Measurements from ENCODE around the gene AKT3. TPM values are rescaled to one million over a fixed set of nuclear protein-coding genes. Genes with fewer than 3 reads are reported as not detected.

AKT3 gene
- total and polyA plus RNA-seq, 2 experiments from 2014 or later: 4.5 to 18.5 TPM

DNA sequence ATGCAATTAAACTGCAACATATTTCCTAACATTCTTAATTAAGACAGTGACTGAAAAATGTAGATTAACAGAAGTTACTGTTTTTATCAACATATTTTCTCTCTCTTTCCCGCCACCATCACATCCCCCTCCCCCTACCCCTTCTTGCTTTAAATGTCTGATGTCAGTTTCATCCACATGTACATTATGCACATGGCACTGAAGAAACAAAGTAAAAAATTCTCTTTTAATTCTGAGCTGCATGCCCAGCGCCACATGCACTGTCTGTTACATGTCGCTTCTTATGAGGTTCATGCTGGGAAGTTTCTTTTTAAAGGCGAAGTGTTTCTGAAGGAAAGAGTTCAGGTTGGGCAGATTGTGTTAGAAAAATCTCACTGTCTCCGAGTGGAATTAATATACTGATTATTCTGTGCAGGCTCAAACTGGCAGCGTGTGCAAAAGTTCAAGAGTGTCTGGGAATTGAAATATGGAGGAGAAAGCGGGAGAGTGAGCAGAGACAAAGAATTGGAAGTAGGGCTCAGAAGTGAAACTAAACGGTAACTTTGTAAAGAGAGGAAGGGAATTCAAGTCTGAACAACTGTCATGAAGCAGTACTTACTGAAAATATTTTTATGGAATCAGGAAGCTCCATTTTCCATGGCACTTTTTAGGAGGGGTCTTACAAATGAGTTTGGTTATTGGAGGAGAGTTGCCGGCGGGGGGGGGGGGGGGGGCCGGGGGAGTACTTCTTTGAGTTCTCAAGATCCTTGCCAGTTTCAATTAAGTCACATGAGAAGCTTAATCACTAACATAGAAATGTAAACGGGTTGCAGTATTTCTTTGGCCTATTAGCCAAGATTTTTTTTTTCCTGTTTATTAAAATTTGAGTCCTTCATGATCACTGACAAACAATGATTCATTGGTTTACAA lies 376.6 kb downstream of the AKT3 start:
- Mint-ChIP-seq H3K4me1 (peaks cover 68% of the 10 kb centered on the region), H3K9me3 (no peaks in the 10 kb centered on the region), H3K4me3 (peak overlapping the region; percentile 20; the same call in 1 of the 3 replicates), H3K27ac (no peak overlapping the region), H3K27me3 (ENCODE audit: insufficient read depth, low read depth, poor library complexity) (peaks cover 10% of the 10 kb centered on the region), H3K36me3 (ENCODE audit: low read depth) (no peaks in the 10 kb centered on the region)
- DNase-seq (ENCODE audit: low spot score): no peak
- H4K20me1 ChIP-seq (replicated peaks; ENCODE audit: insufficient read depth): no peaks in the 10 kb centered on the region
- H2AFZ ChIP-seq: peak overlapping the region; percentile 72
- peak overlapping the region; percentile 66 for H3K4me2 ChIP-seq
- no peak for ATAC-seq
- H3K4me3 ChIP-seq: peak overlapping the region; percentile 21; the same call in 1 of the 2 replicates
- H3K27me3 ChIP-seq (ENCODE audit: insufficient read depth): 0 out of 2 replicates have a peak, but pooled peaks cover 4% of the 10 kb centered on the region
- H3K79me2 ChIP-seq (replicated peaks; ENCODE audit: insufficient read depth): no peaks in the 10 kb centered on the region
- H3K27ac ChIP-seq (ENCODE audit: low read depth): no peak overlapping the region
- peaks cover 48% of the 10 kb centered on the region for H3K4me1 ChIP-seq (ENCODE audit: insufficient read depth)
- H3K9me2 ChIP-seq (ENCODE audit: insufficient read depth): no peaks in the 10 kb centered on the region
- no peaks in the 10 kb centered on the region; the same call in 1 of the 2 replicates for H3F3A ChIP-seq (replicated peaks; ENCODE audit: low read depth)
- H3K36me3 ChIP-seq (ENCODE audit: insufficient read depth): no peaks in the 10 kb centered on the region
- TF ChIP-seq EZH2phosphoT487 (IDR thresholded peaks at IDR 0.05; ENCODE audit: unreplicated experiment) (no peak), EZH2 (IDR thresholded peaks at IDR 0.05; ENCODE audit: low read depth, unreplicated experiment) (no peak), CREB1 (CRISPR knock-in tag; IDR thresholded peaks at IDR 0.05; ENCODE audit: low read depth) (no peak), JUNB (IDR thresholded peaks at IDR 0.05; ENCODE audit: unreplicated experiment) (no peak), NANOG (IDR thresholded peaks at IDR 0.05; ENCODE audit: borderline replicate concordance) (no peak), STAT1 (IDR thresholded peaks at IDR 0.05; ENCODE audit: unreplicated experiment) (no peak), ZNF114 (CRISPR knock-in tag; IDR thresholded peaks at IDR 0.05) (no peak), POLR2AphosphoS5 (IDR thresholded peaks at IDR 0.05; ENCODE audit: low read depth) (no peak), ZNF331 (CRISPR knock-in tag; IDR thresholded peaks at IDR 0.05; ENCODE audit: low read depth) (no peak)
- TF ChIP-seq, protein P1, sequence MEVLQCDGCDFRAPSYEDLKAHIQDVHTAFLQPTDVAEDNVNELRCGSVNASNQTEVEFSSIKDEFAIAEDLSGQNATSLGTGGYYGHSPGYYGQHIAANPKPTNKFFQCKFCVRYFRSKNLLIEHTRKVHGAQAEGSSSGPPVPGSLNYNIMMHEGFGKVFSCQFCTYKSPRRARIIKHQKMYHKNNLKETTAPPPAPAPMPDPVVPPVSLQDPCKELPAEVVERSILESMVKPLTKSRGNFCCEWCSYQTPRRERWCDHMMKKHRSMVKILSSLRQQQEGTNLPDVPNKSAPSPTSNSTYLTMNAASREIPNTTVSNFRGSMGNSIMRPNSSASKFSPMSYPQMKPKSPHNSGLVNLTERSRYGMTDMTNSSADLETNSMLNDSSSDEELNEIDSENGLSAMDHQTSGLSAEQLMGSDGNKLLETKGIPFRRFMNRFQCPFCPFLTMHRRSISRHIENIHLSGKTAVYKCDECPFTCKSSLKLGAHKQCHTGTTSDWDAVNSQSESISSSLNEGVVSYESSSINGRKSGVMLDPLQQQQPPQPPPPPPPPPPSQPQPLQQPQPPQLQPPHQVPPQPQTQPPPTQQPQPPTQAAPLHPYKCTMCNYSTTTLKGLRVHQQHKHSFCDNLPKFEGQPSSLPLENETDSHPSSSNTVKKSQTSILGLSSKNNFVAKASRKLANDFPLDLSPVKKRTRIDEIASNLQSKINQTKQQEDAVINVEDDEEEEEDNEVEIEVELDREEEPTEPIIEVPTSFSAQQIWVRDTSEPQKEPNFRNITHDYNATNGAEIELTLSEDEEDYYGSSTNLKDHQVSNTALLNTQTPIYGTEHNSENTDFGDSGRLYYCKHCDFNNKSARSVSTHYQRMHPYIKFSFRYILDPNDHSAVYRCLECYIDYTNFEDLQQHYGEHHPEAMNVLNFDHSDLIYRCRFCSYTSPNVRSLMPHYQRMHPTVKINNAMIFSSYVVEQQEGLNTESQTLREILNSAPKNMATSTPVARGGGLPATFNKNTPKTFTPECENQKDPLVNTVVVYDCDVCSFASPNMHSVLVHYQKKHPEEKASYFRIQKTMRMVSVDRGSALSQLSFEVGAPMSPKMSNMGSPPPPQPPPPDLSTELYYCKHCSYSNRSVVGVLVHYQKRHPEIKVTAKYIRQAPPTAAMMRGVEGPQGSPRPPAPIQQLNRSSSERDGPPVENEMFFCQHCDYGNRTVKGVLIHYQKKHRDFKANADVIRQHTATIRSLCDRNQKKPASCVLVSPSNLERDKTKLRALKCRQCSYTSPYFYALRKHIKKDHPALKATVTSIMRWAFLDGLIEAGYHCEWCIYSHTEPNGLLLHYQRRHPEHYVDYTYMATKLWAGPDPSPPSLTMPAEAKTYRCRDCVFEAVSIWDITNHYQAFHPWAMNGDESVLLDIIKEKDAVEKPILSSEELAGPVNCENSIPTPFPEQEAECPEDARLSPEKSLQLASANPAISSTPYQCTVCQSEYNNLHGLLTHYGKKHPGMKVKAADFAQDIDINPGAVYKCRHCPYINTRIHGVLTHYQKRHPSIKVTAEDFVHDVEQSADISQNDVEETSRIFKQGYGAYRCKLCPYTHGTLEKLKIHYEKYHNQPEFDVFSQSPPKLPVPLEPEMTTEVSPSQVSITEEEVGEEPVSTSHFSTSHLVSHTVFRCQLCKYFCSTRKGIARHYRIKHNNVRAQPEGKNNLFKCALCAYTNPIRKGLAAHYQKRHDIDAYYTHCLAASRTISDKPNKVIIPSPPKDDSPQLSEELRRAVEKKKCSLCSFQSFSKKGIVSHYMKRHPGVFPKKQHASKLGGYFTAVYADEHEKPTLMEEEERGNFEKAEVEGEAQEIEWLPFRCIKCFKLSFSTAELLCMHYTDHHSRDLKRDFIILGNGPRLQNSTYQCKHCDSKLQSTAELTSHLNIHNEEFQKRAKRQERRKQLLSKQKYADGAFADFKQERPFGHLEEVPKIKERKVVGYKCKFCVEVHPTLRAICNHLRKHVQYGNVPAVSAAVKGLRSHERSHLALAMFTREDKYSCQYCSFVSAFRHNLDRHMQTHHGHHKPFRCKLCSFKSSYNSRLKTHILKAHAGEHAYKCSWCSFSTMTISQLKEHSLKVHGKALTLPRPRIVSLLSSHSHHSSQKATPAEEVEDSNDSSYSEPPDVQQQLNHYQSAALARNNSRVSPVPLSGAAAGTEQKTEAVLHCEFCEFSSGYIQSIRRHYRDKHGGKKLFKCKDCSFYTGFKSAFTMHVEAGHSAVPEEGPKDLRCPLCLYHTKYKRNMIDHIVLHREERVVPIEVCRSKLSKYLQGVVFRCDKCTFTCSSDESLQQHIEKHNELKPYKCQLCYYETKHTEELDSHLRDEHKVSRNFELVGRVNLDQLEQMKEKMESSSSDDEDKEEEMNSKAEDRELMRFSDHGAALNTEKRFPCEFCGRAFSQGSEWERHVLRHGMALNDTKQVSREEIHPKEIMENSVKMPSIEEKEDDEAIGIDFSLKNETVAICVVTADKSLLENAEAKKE (CRISPR knock-in tag; IDR thresholded peaks at IDR 0.05): no peak
- TF ChIP-seq, protein P2, sequence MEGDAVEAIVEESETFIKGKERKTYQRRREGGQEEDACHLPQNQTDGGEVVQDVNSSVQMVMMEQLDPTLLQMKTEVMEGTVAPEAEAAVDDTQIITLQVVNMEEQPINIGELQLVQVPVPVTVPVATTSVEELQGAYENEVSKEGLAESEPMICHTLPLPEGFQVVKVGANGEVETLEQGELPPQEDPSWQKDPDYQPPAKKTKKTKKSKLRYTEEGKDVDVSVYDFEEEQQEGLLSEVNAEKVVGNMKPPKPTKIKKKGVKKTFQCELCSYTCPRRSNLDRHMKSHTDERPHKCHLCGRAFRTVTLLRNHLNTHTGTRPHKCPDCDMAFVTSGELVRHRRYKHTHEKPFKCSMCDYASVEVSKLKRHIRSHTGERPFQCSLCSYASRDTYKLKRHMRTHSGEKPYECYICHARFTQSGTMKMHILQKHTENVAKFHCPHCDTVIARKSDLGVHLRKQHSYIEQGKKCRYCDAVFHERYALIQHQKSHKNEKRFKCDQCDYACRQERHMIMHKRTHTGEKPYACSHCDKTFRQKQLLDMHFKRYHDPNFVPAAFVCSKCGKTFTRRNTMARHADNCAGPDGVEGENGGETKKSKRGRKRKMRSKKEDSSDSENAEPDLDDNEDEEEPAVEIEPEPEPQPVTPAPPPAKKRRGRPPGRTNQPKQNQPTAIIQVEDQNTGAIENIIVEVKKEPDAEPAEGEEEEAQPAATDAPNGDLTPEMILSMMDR (conservative IDR thresholded peaks at IDR 0.05; ENCODE audit: low read depth in 2 of 2): no peak
- TF ChIP-seq, protein P3, sequence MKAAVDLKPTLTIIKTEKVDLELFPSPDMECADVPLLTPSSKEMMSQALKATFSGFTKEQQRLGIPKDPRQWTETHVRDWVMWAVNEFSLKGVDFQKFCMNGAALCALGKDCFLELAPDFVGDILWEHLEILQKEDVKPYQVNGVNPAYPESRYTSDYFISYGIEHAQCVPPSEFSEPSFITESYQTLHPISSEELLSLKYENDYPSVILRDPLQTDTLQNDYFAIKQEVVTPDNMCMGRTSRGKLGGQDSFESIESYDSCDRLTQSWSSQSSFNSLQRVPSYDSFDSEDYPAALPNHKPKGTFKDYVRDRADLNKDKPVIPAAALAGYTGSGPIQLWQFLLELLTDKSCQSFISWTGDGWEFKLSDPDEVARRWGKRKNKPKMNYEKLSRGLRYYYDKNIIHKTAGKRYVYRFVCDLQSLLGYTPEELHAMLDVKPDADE (IDR thresholded peaks at IDR 0.05): no peak
- TF ChIP-seq, protein P4, sequence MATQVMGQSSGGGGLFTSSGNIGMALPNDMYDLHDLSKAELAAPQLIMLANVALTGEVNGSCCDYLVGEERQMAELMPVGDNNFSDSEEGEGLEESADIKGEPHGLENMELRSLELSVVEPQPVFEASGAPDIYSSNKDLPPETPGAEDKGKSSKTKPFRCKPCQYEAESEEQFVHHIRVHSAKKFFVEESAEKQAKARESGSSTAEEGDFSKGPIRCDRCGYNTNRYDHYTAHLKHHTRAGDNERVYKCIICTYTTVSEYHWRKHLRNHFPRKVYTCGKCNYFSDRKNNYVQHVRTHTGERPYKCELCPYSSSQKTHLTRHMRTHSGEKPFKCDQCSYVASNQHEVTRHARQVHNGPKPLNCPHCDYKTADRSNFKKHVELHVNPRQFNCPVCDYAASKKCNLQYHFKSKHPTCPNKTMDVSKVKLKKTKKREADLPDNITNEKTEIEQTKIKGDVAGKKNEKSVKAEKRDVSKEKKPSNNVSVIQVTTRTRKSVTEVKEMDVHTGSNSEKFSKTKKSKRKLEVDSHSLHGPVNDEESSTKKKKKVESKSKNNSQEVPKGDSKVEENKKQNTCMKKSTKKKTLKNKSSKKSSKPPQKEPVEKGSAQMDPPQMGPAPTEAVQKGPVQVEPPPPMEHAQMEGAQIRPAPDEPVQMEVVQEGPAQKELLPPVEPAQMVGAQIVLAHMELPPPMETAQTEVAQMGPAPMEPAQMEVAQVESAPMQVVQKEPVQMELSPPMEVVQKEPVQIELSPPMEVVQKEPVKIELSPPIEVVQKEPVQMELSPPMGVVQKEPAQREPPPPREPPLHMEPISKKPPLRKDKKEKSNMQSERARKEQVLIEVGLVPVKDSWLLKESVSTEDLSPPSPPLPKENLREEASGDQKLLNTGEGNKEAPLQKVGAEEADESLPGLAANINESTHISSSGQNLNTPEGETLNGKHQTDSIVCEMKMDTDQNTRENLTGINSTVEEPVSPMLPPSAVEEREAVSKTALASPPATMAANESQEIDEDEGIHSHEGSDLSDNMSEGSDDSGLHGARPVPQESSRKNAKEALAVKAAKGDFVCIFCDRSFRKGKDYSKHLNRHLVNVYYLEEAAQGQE (IDR thresholded peaks at IDR 0.05; ENCODE audit: unreplicated experiment): no peak

Data from GM23338 (cell line).